NCI-H2107 (cell line): Measurements from ENCODE around the gene RPL36.

Experiments used
- DNase-seq: peaks from one replicate; lab custom pipeline; 2025; lab: John Stamatoyannopoulos, UW

Gene RPL36

GRCh38 chr19:5690125-5690954 is at the start of gene RPL36:
Gene RPL36, plus strand, starts transcription at chr19:5690295. Its CDS starts 213 bp downstream, at chr19:5690508.
- peak; percentile 96 for DNase-seq

GRCh38 chr19:5641171-5641570 is 48.9 kb upstream of the RPL36 start:
- DNase-seq, result no peak

- DNase-seq, result no peak
Observed at GRCh38 chr19:5642204-5642603, 47.9 kb upstream of the RPL36 start.

- DNase-seq, result no peak
Observed at GRCh38 chr19:5643060-5643459, 47.0 kb upstream of the RPL36 start.

GRCh38 chr19:5644037-5644436 is 46.1 kb upstream of the RPL36 start:
- DNase-seq, result no peak

- peak; percentile 36 for DNase-seq
Observed at GRCh38 chr19:5645409-5645808, 44.7 kb upstream of the RPL36 start.

- DNase-seq, result no peak
Observed at GRCh38 chr19:5646703-5647102, 43.4 kb upstream of the RPL36 start.

- DNase-seq, result no peak
Observed at GRCh38 chr19:5648464-5648863, 41.6 kb upstream of the RPL36 start.

GRCh38 chr19:5651361-5651760 is 38.7 kb upstream of the RPL36 start:
- no peak for DNase-seq

- no peak for DNase-seq
Observed at GRCh38 chr19:5652261-5652660, 37.8 kb upstream of the RPL36 start.

GRCh38 chr19:5654931-5655330 is 35.2 kb upstream of the RPL36 start:
- DNase-seq, result no peak

GRCh38 chr19:5655412-5655811 is 34.7 kb upstream of the RPL36 start:
- no peak for DNase-seq

GRCh38 chr19:5661483-5661882 is 28.6 kb upstream of the RPL36 start:
- no peak for DNase-seq

GRCh38 chr19:5663904-5664303 is 26.2 kb upstream of the RPL36 start:
- no peak for DNase-seq

GRCh38 chr19:5664515-5664914 is 25.6 kb upstream of the RPL36 start:
- no peak for DNase-seq

- DNase-seq, result no peak
Observed at GRCh38 chr19:5665781-5666513, 24.1 kb upstream of the RPL36 start.

GRCh38 chr19:5666921-5667610 is 23.0 kb upstream of the RPL36 start:
- DNase-seq, result no peak

GRCh38 chr19:5667751-5668271 is 22.3 kb upstream of the RPL36 start:
- no peak for DNase-seq

GRCh38 chr19:5669212-5669611 is 20.9 kb upstream of the RPL36 start:
- no peak for DNase-seq

GRCh38 chr19:5671600-5671999 is 18.5 kb upstream of the RPL36 start:
- DNase-seq, result no peak

- DNase-seq, result no peak
Observed at GRCh38 chr19:5672708-5673459, 17.2 kb upstream of the RPL36 start.

- DNase-seq, result no peak
Observed at GRCh38 chr19:5673752-5674151, 16.3 kb upstream of the RPL36 start.
